Measurements from ENCODE around the gene CAPZA1.

The CAPZA1 gene

DNA sequence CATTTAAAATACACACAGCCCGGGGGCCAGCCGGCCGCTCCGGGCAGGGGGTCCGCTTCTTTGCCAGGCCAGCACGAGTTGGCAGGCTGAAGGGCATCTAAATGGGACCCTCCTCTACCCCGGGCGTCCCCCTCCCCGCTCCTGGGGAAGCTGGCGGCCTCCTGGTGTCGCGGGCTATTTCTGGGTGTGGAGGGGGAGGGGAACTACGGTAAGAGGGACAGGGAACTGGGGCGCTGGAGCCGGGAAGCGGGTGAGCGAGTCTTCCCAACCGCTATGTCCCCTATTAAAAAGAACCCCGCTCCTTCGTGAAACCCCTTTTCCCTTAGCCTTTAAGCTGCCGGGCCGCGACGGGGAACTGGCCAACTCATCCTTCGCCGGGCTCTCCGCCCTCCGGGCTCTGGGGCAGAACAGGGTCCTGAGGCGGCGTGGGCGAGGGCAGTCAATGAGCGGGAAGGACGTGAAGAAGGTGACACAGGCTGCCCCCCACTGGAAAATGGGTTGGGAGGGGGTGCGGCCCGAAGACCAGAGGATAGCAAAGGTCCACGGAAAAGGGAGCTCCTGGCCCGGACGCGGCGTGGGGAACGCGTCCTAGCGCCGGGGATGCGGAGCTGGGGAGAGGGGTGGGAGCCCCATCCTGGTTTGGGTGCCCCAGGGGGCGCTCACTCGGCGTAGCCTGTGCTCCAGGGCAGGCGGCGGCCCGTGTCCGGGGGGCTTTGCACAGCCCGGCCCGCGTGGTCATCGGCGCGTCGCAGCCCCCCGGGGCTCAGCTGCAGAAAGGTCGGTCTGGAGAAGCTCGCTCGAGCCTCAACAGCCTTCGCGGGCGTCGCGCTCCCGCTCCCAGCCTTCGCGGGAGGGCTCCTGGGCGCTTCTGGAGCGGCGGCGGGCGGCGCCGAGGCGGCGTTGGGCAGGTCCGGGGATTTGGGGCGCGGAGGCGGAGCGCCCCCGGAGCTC, 95.0 kb downstream of the CAPZA1 start:
- no peak for DNase-seq (ENCODE audit: low read depth in 3 of 3, low spot score in 1 of 3)

DNA sequence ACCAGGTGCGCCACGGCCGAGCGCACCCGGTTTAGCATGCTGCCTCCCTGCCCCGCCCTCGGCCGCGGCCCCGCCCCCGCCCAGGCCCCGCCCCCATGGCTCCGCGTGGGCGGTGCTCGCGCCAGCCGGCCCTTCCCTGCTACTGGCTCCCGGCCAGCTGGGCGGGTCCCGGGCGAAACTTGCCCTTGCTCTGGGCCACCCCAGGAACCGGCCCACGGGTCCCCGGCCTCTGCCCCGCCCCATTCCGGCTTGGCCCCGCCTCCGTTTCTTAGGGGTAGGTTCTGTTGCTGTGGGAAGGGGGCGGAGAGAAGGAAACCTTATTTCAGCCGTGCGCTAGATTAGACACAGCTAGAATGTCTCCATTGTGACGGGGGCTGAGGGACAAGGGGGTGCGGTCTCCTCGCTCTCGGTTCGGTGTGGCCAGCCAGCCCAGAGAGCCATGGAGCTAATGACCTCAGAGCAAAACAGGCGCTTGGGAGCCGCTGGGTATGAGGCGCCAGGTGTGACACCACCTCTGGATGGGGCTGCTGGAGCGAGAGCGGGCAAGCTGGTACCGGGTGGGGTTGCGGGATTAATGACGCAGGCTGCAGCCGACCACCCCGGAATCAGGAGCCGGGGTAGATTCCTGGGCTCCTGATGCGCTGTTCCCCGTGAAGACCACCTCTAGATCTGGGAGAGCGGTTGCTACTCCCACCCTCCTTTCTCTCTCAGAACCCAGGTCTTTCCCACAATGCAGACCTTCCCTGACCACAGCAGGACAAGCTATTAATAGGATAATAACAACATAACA, 95.8 kb downstream of the CAPZA1 start, which contains the start of gene PPM1J:
Gene PPM1J (minus strand): TSS at position 69 of the 790 bp plus-strand sequence. CDS start 31 bp downstream, at position 38.
- peak; percentile 93 to 94 (median 93) for DNase-seq (ENCODE audit: low read depth in 3 of 3, low spot score in 1 of 3)

DNA sequence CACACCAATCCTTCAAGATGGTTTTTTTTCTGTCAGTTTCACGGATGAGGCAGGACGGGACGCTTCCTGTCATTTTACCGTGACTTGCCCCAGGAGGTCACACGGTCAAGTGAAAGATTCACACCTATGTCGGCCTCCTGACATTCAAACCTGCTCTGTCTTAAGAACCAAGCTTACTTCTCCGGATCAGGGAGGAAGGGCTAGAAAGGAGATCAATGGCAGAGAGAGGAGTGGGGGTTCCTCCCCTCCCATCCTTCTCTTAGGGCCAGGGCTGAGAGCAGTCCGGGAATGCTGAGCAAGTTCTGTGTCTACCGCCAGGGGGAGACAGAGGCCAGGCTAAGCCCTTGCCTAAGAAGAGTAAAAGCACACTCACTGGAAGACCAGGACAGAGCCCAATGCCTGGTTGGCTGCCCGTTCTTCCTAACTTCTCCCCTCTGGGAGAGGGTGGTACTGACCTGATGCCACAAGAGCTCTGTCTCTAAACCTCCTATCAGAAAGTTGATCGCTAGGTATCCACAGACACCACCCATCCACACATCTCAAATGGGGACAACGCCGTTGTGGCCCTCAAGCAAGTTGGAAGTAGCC, 96.6 kb downstream of the CAPZA1 start:
- DNase-seq (ENCODE audit: low read depth in 3 of 3, low spot score in 1 of 3) = peak; percentile 51 to 71 (median 55)

DNA sequence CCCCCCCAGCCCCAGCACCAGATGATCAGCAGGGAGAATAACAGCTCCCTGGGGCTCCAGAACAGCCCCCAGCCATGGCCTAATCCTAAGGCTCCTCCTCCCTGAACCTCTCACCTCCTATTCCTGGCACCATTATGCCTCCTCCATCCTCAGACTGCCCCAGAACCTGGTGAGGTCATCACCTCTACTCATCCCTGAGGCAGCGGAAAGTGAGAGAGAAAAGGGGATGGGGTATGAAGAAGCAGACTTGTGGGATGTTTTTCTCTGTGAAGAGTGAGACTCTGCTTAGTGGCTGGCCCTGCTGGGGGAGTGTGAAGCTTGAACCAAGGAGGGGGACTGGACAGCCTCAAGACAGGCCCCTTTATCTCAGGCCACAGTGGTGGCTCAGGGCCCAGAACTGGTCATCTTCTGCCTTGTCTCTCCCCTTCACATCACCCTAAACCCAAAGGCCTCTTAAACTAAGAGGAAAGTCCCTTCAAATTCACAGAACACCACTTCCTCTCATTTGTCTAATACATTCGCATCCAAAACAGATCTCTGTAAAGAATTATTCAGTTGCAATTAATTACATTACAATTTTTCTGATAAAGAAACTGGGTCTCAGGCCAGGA, 97.7 kb downstream of the CAPZA1 start:
- DNase-seq (ENCODE audit: low read depth in 3 of 3, low spot score in 1 of 3) = no peak

DNA sequence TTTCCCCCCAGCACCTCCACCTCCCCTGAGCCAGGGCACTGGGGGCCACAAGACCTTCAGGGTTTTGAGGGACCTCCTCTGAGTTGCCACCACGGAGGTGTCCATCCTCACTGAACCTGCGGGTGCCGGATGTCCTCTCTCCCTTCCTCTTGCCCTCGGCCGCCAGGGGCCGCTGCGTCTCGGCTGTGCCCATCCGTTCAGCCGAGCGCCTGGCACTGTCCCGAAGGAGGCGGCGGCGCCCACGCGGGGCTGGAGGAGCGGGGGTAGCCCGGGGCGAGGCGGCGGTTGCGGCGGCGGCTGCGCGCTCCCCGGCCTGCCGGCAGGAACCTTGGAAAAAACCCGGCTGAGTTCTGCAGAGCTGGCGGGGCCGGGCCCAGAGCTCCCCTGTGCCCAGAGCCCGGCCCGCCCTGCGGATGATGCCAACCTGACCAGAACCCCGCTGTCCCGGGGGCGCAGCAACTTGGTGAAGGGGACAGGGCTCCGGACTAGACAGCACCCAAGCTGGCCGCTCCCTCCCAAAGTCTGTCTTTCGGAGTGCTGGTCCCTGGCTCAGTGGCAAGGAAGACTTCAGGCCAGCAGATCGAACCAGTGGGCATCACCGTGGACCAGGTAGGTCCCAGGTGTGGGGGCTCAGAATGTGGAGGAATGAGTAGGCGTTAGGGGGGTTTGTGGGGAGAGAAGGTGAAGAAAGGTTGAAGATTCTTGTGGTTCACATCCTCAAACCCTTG, 99.2 kb downstream of the CAPZA1 start:
- DNase-seq (ENCODE audit: low read depth in 3 of 3, low spot score in 1 of 3) = peak in 2 of 3 donors; percentile 43 to 66

DNA sequence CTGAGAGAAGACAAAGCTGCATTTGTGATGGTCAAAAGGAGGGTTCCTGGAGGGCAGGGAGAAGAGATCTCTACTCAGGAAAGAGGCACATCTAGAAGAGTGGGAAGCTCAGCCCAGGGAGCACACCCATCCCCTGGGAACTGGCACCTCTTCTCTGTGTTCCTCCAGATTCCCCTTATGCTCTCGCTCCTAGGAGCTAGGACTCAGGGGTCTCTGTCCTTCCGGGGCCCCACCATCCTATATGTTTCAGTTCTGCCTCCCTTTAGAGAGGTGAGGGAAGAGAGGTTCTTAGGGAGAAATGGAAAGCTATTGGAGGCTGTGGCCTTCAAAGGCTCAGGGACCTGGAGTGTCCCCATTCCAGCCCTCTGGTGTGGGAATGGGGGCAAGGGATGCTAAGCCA, 100.1 kb downstream of the CAPZA1 start:
- DNase-seq (ENCODE audit: low read depth in 3 of 3, low spot score in 1 of 3) = no peak

DNA sequence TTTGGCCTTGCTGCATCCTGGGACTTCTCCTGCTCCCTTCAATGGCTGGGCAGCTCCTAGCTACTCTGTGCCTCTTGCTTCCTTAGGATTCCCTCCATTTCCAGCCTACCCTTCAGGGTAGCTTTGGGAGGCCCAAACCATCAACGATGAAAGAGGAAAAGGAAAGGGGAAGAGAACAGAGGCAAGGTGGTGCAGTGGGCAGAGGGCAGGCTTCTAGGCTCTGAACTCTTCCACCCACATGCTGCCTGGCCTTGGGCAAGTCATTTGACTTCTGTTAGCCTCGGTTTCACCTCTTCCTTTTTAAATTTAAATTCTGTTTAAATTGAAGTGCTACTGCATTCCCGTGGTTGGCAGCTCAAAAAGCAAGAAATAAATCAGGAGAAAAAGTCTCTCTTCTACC, 101.2 kb downstream of the CAPZA1 start:
- no peak for DNase-seq (ENCODE audit: low read depth in 3 of 3, low spot score in 1 of 3)

Measured in stimulated activated CD4-positive, alpha-beta T cell treated with anti-CD3 and anti-CD28 coated beads, TNF-alpha, amount 100 ng/mL, for 1 hour (primary cell).